ENCODE measurements around the gene IFIT3. TPM values are rescaled to one million over a fixed set of nuclear protein-coding genes. Genes with fewer than 3 reads are reported as not detected.

IFIT3 gene
- total RNA-seq, 2 experiments from 2014 or later = 0.17 to 0.35 TPM

DNA sequence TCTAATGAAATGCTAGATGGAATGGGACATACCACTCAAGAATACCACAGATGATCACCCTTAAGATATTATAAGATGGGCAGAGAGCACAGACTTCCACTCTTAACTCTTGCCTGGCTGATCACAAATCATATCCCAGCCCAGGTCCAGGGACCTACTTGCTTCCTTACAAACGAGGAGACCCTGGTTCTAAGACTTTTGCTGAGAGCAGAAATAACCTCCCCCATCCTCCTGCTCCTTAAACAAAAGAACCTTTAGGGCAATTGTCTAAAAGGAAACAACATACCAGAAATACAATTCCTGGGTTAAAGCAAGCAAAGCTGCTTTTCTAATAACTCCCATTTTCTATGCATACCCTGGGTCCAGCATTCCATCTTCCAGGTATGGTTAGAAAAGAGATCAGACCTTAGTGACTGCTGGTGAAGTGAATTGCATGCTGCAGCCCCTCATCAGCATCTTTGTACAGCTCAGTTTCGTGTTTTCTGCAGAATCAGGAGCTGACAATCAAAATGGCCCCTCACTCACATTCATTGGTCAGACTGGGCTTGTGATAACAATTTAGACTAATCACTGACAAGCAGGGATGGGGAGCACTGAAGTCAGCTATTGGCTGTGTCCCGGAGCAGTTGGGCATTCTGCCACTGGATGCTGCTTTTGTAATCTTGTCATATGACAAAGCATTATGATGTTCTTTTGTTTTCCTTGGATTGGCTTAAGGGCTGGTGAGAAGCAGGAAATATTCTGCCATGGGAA, 14.6 kb downstream of the IFIT3 start:
- intact Hi-C loops (cut with micrococcal nuclease; ENCODE audit: unreplicated experiment) = no loop called here
- Histone ChIP-seq H3K27ac (ENCODE audit: low read depth, low read length, poor library complexity, severe bottlenecking) (no peak overlapping the region), H3K79me2 (ENCODE audit: insufficient read depth, low read depth, low read length) (no peaks in the 10 kb centered on the region), H3K9me3 (ENCODE audit: low read length) (no peaks in the 10 kb centered on the region), H3K4me1 (ENCODE audit: insufficient read depth, low read length, poor library complexity, severe bottlenecking) (no peaks in the 10 kb centered on the region), H3K4me3 (ENCODE audit: low read depth, low read length, poor library complexity, severe bottlenecking) (no peak overlapping the region), H3K9me2 (ENCODE audit: insufficient read depth, low read length) (no peaks in the 10 kb centered on the region), H3K36me3 (ENCODE audit: insufficient read depth, low read length) (no peaks in the 10 kb centered on the region), H3K4me2 (ENCODE audit: low read length) (no peak overlapping the region), H4K20me1 (ENCODE audit: insufficient read depth, low read length) (no peaks in the 10 kb centered on the region), H2AFZ (ENCODE audit: low read length) (no peak overlapping the region)
- no peak for DNase-seq (ENCODE audit: low spot score)
- TF ChIP-seq EZH2phosphoT487 (IDR thresholded peaks at IDR 0.05; ENCODE audit: borderline replicate concordance, low read depth, low read length) = no peak
- TF ChIP-seq, protein P1, sequence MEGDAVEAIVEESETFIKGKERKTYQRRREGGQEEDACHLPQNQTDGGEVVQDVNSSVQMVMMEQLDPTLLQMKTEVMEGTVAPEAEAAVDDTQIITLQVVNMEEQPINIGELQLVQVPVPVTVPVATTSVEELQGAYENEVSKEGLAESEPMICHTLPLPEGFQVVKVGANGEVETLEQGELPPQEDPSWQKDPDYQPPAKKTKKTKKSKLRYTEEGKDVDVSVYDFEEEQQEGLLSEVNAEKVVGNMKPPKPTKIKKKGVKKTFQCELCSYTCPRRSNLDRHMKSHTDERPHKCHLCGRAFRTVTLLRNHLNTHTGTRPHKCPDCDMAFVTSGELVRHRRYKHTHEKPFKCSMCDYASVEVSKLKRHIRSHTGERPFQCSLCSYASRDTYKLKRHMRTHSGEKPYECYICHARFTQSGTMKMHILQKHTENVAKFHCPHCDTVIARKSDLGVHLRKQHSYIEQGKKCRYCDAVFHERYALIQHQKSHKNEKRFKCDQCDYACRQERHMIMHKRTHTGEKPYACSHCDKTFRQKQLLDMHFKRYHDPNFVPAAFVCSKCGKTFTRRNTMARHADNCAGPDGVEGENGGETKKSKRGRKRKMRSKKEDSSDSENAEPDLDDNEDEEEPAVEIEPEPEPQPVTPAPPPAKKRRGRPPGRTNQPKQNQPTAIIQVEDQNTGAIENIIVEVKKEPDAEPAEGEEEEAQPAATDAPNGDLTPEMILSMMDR (conservative IDR thresholded peaks at IDR 0.05; ENCODE audit: low read length) = no peak
- ChIA-PET POLR2A (no interaction called here), CTCF (ENCODE audit: unreplicated experiment) (no interaction called here)
- no TSS peak for BruUV-seq (replicated peaks)

DNA sequence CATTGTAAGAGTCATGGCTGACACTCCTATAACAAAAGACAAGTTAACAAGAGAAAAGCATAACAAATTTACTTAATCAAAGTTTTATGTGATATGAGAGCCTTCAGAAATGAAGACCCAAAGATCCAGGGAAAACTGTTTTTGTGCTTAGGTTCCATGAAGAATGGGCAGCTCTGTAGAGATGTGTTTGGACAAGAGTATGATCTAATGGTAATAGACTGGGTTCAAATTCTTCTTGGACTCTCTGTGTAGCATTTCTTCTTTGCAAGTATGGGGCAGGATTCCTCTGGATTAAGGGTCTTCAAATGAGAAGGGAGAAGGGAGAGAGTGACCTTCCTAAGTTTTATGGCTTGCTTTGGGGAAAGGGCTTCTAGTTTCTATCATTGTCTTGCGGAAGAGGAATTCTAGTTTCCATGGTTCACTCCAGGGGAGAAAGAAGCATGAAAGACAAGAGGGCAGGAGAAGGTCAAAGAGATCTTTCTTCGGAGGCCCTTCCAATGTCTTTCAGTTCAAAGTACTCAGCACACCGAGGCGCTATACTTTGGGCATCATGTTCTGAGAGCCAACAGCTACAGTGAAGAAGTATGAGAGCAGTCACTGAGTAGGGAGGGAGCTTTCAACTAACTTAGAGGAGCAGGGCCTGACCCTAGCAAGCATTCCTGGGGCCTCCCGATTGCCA, 15.4 kb downstream of the IFIT3 start:
- no peaks in the 10 kb centered on the region for H4K20me1 ChIP-seq (ENCODE audit: insufficient read depth, low read length)
- no peak overlapping the region for H3K27ac ChIP-seq (ENCODE audit: low read depth, low read length, poor library complexity, severe bottlenecking)
- H3K9me2 ChIP-seq (ENCODE audit: insufficient read depth, low read length) = no peaks in the 10 kb centered on the region
- intact Hi-C loops (cut with micrococcal nuclease; ENCODE audit: unreplicated experiment) = no loop called here
- no peaks in the 10 kb centered on the region for H3K4me1 ChIP-seq (ENCODE audit: insufficient read depth, low read length, poor library complexity, severe bottlenecking)
- H3K36me3 ChIP-seq (ENCODE audit: insufficient read depth, low read length) = no peaks in the 10 kb centered on the region
- H2AFZ ChIP-seq (ENCODE audit: low read length) = no peak overlapping the region
- TF ChIP-seq, protein P1 (conservative IDR thresholded peaks at IDR 0.05; ENCODE audit: low read length) = no peak
- TF ChIP-seq EZH2phosphoT487 (IDR thresholded peaks at IDR 0.05; ENCODE audit: borderline replicate concordance, low read depth, low read length) = no peak
- no peaks in the 10 kb centered on the region for H3K79me2 ChIP-seq (ENCODE audit: insufficient read depth, low read depth, low read length)
- no peak for DNase-seq (ENCODE audit: low spot score)
- H3K4me3 ChIP-seq (ENCODE audit: low read depth, low read length, poor library complexity, severe bottlenecking) = no peak overlapping the region
- POLR2A ChIA-PET = interaction anchor here (1.0 kb wide), 1 partner anchor 27 kb away, joined by 3 read pairs; no protein-coding TSS in a partner anchor
- H3K4me2 ChIP-seq (ENCODE audit: low read length) = no peak overlapping the region
- CTCF ChIA-PET (ENCODE audit: unreplicated experiment) = no interaction called here
- no peaks in the 10 kb centered on the region for H3K9me3 ChIP-seq (ENCODE audit: low read length)
- BruUV-seq (replicated peaks) = no TSS peak

DNA sequence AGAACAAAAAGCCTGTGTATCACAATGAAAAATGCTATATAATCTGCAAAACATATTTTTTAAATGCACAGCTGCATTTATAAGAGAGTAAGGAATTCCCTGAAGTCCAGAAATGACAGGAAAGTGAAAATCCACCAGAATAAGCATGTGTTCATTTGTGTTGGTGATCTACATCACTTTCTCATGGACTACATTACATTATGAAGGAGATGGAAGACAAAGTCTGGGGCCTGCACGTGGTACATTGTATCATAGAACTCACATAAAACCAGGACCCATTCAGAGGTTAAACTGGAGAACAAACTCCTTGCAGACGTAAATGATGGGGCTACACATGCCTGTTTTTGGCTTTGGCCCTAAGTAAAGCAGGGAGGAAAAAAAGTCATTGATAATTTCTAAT, 16.4 kb downstream of the IFIT3 start:
- intact Hi-C loops (cut with micrococcal nuclease; ENCODE audit: unreplicated experiment) = no loop called here
- Histone ChIP-seq H3K4me1 (ENCODE audit: insufficient read depth, low read length, poor library complexity, severe bottlenecking) (no peaks in the 10 kb centered on the region), H3K27ac (ENCODE audit: low read depth, low read length, poor library complexity, severe bottlenecking) (no peak overlapping the region), H3K36me3 (ENCODE audit: insufficient read depth, low read length) (no peaks in the 10 kb centered on the region), H3K79me2 (ENCODE audit: insufficient read depth, low read depth, low read length) (no peaks in the 10 kb centered on the region), H3K4me2 (ENCODE audit: low read length) (no peak overlapping the region), H3K9me3 (ENCODE audit: low read length) (no peaks in the 10 kb centered on the region), H3K4me3 (ENCODE audit: low read depth, low read length, poor library complexity, severe bottlenecking) (no peak overlapping the region), H2AFZ (ENCODE audit: low read length) (no peak overlapping the region), H4K20me1 (ENCODE audit: insufficient read depth, low read length) (no peaks in the 10 kb centered on the region), H3K9me2 (ENCODE audit: insufficient read depth, low read length) (no peaks in the 10 kb centered on the region)
- TF ChIP-seq, protein P1 (conservative IDR thresholded peaks at IDR 0.05; ENCODE audit: low read length) = no peak
- TF ChIP-seq EZH2phosphoT487 (IDR thresholded peaks at IDR 0.05; ENCODE audit: borderline replicate concordance, low read depth, low read length) = no peak
- no TSS peak for BruUV-seq (replicated peaks)
- ChIA-PET POLR2A (interaction anchor here (1.0 kb wide), 1 partner anchor 28 kb away, joined by 3 read pairs; no protein-coding TSS in a partner anchor), CTCF (ENCODE audit: unreplicated experiment) (no interaction called here)
- DNase-seq (ENCODE audit: low spot score) = no peak
